ENCODE measurements around the gene CACNA1H. TPM values are rescaled to one million over a fixed set of nuclear protein-coding genes. Genes with fewer than 3 reads are reported as not detected.
A peak's percentile ranks its signal among the peaks of the same experiment; 100 is the strongest.

Gene CACNA1H
- total and polyA plus RNA-seq, 9 of the 15 experiments (the other 6 are each of a cell fraction or from before 2014, with no cell fraction given) = 0.10 to 0.18 TPM; not detected in 7

- H4K20me1 ChIP-seq (replicated peaks; ENCODE audit: control insufficient read depth, insufficient read depth, low read length) = 0 out of 2 replicates have a peak, but pooled peaks cover 8% of the 10 kb centered on the region
- H2AFZ ChIP-seq (ENCODE audit: low read depth, low read length) = no peak overlapping the region
- ChIA-PET CTCF (ENCODE audit: low intra/inter-chr PET ratio) (no interaction called here), POLR2A (interaction anchor here (1.0 kb wide), 1 partner anchor 11 kb away, joined by 4 read pairs; no protein-coding TSS in a partner anchor)
- H3K27ac ChIP-seq (ENCODE audit: extremely low read depth, low read depth, low read length) = no peak overlapping the region
- ATAC-seq (peak; percentile 79), FAIRE-seq (no peak), DNase-seq (ENCODE audit: extremely low read depth in 1 of 4, low spot score in 3 of 4) (peak; percentile 37 to 68 (median 60))
- no peaks in the 10 kb centered on the region for H3K36me3 ChIP-seq (ENCODE audit: control insufficient read depth, insufficient read depth, low read length)
- no TSS peak for BruUV-seq (replicated peaks)
- peaks cover 28 to 77% of the 10 kb centered on the region in 2 experiments for H3K27me3 ChIP-seq (ENCODE audit: control insufficient read depth in 2 of 2, insufficient read depth in 2 of 2, low read length in 2 of 2)
- in situ Hi-C loops (cut with MboI) (no loop called here), intact Hi-C loops (cut with micrococcal nuclease) (no loop called here)
- 20% methylated on average over 16 of the region's 16 CpGs for WGBS (ENCODE audit: insufficient coverage, low coverage, missing lambda C conversion rate)
- H3K4me2 ChIP-seq (ENCODE audit: insufficient read depth, low read length) = no peak overlapping the region
- no peak overlapping the region for H3K9ac ChIP-seq (ENCODE audit: insufficient read depth in 1 of 2, low read depth in 2 of 2, low read length in 2 of 2)
- peaks cover 0 to 61% of the 10 kb centered on the region in 2 experiments; a peak in 2 of 5 replicates for H3K4me1 ChIP-seq (replicated peaks in 1 of 2; ENCODE audit: control insufficient read depth in 2 of 2, insufficient read depth in 2 of 2, low read length in 2 of 2)
- H3K9me3 ChIP-seq (replicated peaks; ENCODE audit: control insufficient read depth, insufficient read depth, low read depth, low read length) = no peaks in the 10 kb centered on the region
- no peaks in the 10 kb centered on the region for H3K9me1 ChIP-seq (ENCODE audit: control insufficient read depth, insufficient read depth, low read length)
- H3K79me2 ChIP-seq (ENCODE audit: control insufficient read depth, insufficient read depth, low read length) = no peaks in the 10 kb centered on the region
- H3K4me3 ChIP-seq = no peak overlapping the region
- TF ChIP-seq E2F4 (CRISPR knock-in tag; IDR thresholded peaks at IDR 0.05; ENCODE audit: low read depth) (no peak), E2F5 (CRISPR knock-in tag; IDR thresholded peaks at IDR 0.05) (no peak), GTF2F1 (IDR thresholded peaks at IDR 0.05; ENCODE audit: low read depth, low read length) (no peak), CBX1 (IDR thresholded peaks at IDR 0.05; ENCODE audit: low read depth) (no peak), RREB1 (CRISPR knock-in tag; IDR thresholded peaks at IDR 0.05) (no peak), KLF16 (IDR thresholded peaks at IDR 0.05) (no peak), CREB5 (CRISPR knock-in tag; IDR thresholded peaks at IDR 0.05) (no peak), E2F6 (IDR thresholded peaks at IDR 0.05; ENCODE audit: borderline replicate concordance in 1 of 2, extremely low read depth in 1 of 2, insufficient read depth in 1 of 2, insufficient read length in 1 of 2, low read depth in 1 of 2, low read length in 1 of 2, poor library complexity in 1 of 2, severe bottlenecking in 1 of 2) (peak in 1 of 2 experiments; percentile 39), CTBP1 (IDR thresholded peaks at IDR 0.05; ENCODE audit: borderline replicate concordance) (no peak), ZFP30 (CRISPR knock-in tag; IDR thresholded peaks at IDR 0.05; ENCODE audit: borderline replicate concordance) (no peak)
These were observed 6.5 kb upstream of the CACNA1H start for GRCh38 chr16:1146409-1146808.

All from K562 (cell line).